ENCODE measurements around the gene ADRA2B. TPM values are rescaled to one million over a fixed set of nuclear protein-coding genes. Genes with fewer than 3 reads are reported as not detected.

ADRA2B gene
- total and polyA plus RNA-seq, 2 experiments from 2014 or later: 28.5 to 61.8 TPM

DNA sequence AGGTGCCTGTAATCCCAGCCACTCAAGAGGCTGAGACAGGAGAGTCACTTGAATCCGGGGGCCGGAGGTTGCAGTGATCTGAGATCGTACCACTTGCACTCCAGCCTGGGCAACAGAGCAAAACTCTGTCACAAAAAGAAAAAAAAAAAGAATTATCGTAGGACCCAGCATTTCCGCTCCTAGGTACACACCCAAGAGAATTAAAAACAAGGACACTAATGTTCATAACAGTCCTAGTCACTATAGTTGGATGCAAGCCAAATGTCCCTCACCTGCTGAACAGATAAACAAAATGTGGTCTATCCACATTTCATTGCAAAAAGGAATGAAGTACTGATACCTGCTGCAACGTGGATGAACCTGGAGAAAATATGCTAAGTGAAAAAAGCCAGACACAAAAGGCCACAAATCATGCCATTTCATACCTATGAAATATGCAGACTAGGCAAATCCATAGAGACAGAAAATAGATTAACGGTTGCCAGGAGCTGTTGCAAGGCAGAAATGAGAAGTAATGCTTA lies 21.2 kb downstream of the ADRA2B start:
- no peak overlapping the region for H3K27ac ChIP-seq
- TF ChIP-seq, protein P1, sequence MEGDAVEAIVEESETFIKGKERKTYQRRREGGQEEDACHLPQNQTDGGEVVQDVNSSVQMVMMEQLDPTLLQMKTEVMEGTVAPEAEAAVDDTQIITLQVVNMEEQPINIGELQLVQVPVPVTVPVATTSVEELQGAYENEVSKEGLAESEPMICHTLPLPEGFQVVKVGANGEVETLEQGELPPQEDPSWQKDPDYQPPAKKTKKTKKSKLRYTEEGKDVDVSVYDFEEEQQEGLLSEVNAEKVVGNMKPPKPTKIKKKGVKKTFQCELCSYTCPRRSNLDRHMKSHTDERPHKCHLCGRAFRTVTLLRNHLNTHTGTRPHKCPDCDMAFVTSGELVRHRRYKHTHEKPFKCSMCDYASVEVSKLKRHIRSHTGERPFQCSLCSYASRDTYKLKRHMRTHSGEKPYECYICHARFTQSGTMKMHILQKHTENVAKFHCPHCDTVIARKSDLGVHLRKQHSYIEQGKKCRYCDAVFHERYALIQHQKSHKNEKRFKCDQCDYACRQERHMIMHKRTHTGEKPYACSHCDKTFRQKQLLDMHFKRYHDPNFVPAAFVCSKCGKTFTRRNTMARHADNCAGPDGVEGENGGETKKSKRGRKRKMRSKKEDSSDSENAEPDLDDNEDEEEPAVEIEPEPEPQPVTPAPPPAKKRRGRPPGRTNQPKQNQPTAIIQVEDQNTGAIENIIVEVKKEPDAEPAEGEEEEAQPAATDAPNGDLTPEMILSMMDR (IDR thresholded peaks at IDR 0.05; ENCODE audit: low read depth, low read length): no peak
- no peaks in the 10 kb centered on the region for H3K9me3 ChIP-seq (ENCODE audit: low read depth)
- no peak overlapping the region for H3K4me3 ChIP-seq
- DNase-seq (ENCODE audit: low read depth in 1 of 2, low spot score in 1 of 2): no peak
- peaks cover 22% of the 10 kb centered on the region for H3K4me1 ChIP-seq (ENCODE audit: low read depth)
- no peaks in the 10 kb centered on the region for H3K36me3 ChIP-seq
- H3K27me3 ChIP-seq: no peaks in the 10 kb centered on the region

- Histone ChIP-seq H3K4me1 (ENCODE audit: low read depth) (peaks cover 22% of the 10 kb centered on the region), H3K27ac (no peak overlapping the region), H3K27me3 (no peaks in the 10 kb centered on the region), H3K36me3 (no peaks in the 10 kb centered on the region), H3K4me3 (no peak overlapping the region), H3K9me3 (ENCODE audit: low read depth) (no peaks in the 10 kb centered on the region)
- DNase-seq (ENCODE audit: low read depth in 1 of 2, low spot score in 1 of 2): no peak
- TF ChIP-seq, protein P1 (IDR thresholded peaks at IDR 0.05; ENCODE audit: low read depth, low read length): no peak
These were observed 22.8 kb downstream of the ADRA2B start for GRCh38 chr2:96093528-96093927.

DNA sequence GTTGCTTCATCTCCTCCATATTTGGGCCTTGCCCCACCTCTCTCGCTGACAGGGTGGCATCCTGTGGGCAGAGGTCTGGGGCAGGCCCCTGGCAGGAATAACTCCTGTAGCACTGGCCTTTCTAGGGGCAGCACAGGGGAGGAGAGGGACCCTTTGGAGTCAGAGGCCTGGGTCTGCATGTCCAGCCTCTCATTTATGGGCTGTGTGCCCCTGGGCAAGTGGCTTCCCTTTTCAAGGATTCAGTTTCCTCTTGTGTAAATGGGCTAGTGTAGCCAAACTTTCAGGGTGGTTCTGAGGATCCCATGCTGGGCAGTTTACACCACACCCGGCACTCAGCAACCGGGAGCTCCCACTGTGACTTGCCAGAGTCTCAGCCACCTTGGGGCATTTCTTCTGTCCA lies 23.4 kb downstream of the ADRA2B start:
- no peaks in the 10 kb centered on the region for H3K27me3 ChIP-seq
- H3K27ac ChIP-seq: no peak overlapping the region
- no peak for DNase-seq (ENCODE audit: low read depth in 1 of 2, low spot score in 1 of 2)
- no peaks in the 10 kb centered on the region for H3K9me3 ChIP-seq (ENCODE audit: low read depth)
- TF ChIP-seq, protein P1 (IDR thresholded peaks at IDR 0.05; ENCODE audit: low read depth, low read length): no peak
- no peaks in the 10 kb centered on the region for H3K36me3 ChIP-seq
- no peak overlapping the region for H3K4me3 ChIP-seq
- H3K4me1 ChIP-seq (ENCODE audit: low read depth): peaks cover 18% of the 10 kb centered on the region

DNA sequence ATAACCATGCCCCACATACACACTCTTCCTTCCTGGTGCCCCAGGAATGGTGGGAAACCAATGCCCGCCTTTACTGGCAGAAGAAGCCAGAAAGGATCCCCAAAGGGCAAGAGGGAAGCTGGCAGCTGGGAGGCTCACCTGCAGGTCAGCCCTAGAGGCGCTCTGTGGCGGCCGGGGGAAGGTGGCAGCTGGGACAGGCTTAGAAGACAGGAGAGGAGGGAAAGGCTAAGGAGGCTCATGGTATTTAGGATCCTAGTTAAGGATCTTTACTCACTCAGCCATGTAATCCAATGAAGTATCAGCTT lies 23.8 kb downstream of the ADRA2B start:
- no peak overlapping the region for H3K4me3 ChIP-seq
- no peaks in the 10 kb centered on the region for H3K9me3 ChIP-seq (ENCODE audit: low read depth)
- TF ChIP-seq, protein P1 (IDR thresholded peaks at IDR 0.05; ENCODE audit: low read depth, low read length): no peak
- no peaks in the 10 kb centered on the region for H3K27me3 ChIP-seq
- peaks cover 18% of the 10 kb centered on the region for H3K4me1 ChIP-seq (ENCODE audit: low read depth)
- no peak overlapping the region for H3K27ac ChIP-seq
- no peak for DNase-seq (ENCODE audit: low read depth in 1 of 2, low spot score in 1 of 2)
- no peaks in the 10 kb centered on the region for H3K36me3 ChIP-seq

- Histone ChIP-seq H3K27ac (no peak overlapping the region), H3K4me3 (no peak overlapping the region), H3K9me3 (ENCODE audit: low read depth) (no peaks in the 10 kb centered on the region), H3K27me3 (no peaks in the 10 kb centered on the region), H3K36me3 (no peaks in the 10 kb centered on the region), H3K4me1 (ENCODE audit: low read depth) (peaks cover 18% of the 10 kb centered on the region)
- DNase-seq (ENCODE audit: low read depth in 1 of 2, low spot score in 1 of 2): no peak
- TF ChIP-seq, protein P1 (IDR thresholded peaks at IDR 0.05; ENCODE audit: low read depth, low read length): no peak
These were observed 24.4 kb downstream of the ADRA2B start for GRCh38 chr2:96091711-96092572.
